A673 (cell line): ENCODE data around the gene MDM2. TPM values are rescaled to one million over a fixed set of nuclear protein-coding genes. Genes with fewer than 3 reads are reported as not detected.

Experiments
- BruUV-seq: library from RNA; stranded (reverse); fragments of 400-500 nt; replicated peaks from 2 replicates; lab custom pipeline; 2021; lab: Mats Ljungman, UMichigan
- CTCF ChIA-PET: fragments of 300-600 bp; sonication (Branson Sonifier 250); formaldehyde crosslinking; loops from one replicate; lab custom pipeline; 2022; ENCODE audit warnings: antibody characterized with exemption; lab: Charles Lee
- POLR2A ChIA-PET: fragments of 300-600 bp; sonication (Branson Sonifier 250); formaldehyde crosslinking; loops from one replicate; lab custom pipeline; 2022; ENCODE audit warnings: antibody characterized with exemption; ENCODE audit not compliant: low non-redundant PET; lab: Charles Lee
- DNase-seq: peaks from one replicate; pipeline ENCODE4 v3.0.0-alpha.2; 2015; ENCODE audit warnings: low spot score
- H3K27ac ChIP-seq: fragments of 200-600 bp; sonication (generic); 2 replicates; pipeline ENCODE4 v1.5.1; 2016; ENCODE audit warnings: mixed run types, low read depth, mild to moderate bottlenecking, mixed read lengths, antibody characterized with exemption, low read length; ENCODE audit not compliant: poor library complexity, severe bottlenecking
- H3K27me3 ChIP-seq: fragments of 200-600 bp; sonication (generic); replicated peaks from 2 replicates; pipeline ENCODE4 v1.6.1; 2017; ENCODE audit warnings: mixed run types, low read depth, mild to moderate bottlenecking, mixed read lengths, antibody characterized with exemption, low read length; ENCODE audit not compliant: insufficient read depth, poor library complexity
- H3K36me3 ChIP-seq: fragments of 200-600 bp; sonication (generic); 2 replicates; pipeline ENCODE4 v1.6.1; 2016; ENCODE audit warnings: mixed run types, mild to moderate bottlenecking, mixed read lengths, antibody characterized with exemption, low read length; ENCODE audit not compliant: insufficient read depth, poor library complexity, severe bottlenecking
- H3K4me1 ChIP-seq: fragments of 200-600 bp; sonication (generic); 2 replicates; pipeline ENCODE4 v1.6.1; 2017; ENCODE audit warnings: mixed run types, mild to moderate bottlenecking, mixed read lengths, antibody characterized with exemption, low read length; ENCODE audit not compliant: insufficient read depth, poor library complexity, severe bottlenecking
- H3K4me3 ChIP-seq: fragments of 200-600 bp; sonication (generic); 2 replicates; pipeline ENCODE4 v1.5.1; 2016; ENCODE audit warnings: low read depth, mixed run types, mild to moderate bottlenecking, mixed read lengths, low read length; ENCODE audit not compliant: poor library complexity, severe bottlenecking
- H3K9me3 ChIP-seq: fragments of 200-600 bp; sonication (generic); 2 replicates; pipeline ENCODE4 v1.6.1; 2016; ENCODE audit warnings: mixed run types, low read depth, mild to moderate bottlenecking, mixed read lengths, antibody characterized with exemption, low read length; ENCODE audit not compliant: poor library complexity, severe bottlenecking
- EZH2 ChIP-seq: fragments of 200-600 bp; sonication (generic); IDR thresholded peaks from 2 replicates; pipeline ENCODE4 v1.6.1; 2017; ENCODE audit warnings: borderline replicate concordance, low read depth, mild to moderate bottlenecking, mixed read lengths, antibody characterized with exemption, low read length; ENCODE audit not compliant: poor library complexity, severe bottlenecking
- intact Hi-C: fragments of 100-400 bp; cut with micrococcal nuclease; formaldehyde crosslinking; loops from one replicate; pipeline ENCODE4 v1.10.0; 2022; ENCODE audit not compliant: unreplicated experiment
- total RNA-seq: library from RNA; stranded (reverse); gene quantifications from 2 replicates; pipeline ENCODE4 v1.2.3, GENCODE V29; 2021
- TF ChIP-seq, protein P1 (sequence below): fragments of 300-800, 200-600 bp; sonication (generic); conservative IDR thresholded peaks from 2 replicates; pipeline ENCODE4 v1.5.1; 2017; ENCODE audit warnings: low read depth, mild to moderate bottlenecking, antibody characterized with exemption, low read length, moderate library complexity, mixed read lengths

The MDM2 gene
- total RNA-seq, 1 experiment from 2014 or later, result 149 TPM

- no peaks in the 10 kb centered on the region for H3K9me3 ChIP-seq
- ChIA-PET CTCF (no interaction called here), POLR2A (no interaction called here)
- intact Hi-C loops, result no loop called here
- H3K36me3 ChIP-seq, result no peaks in the 10 kb centered on the region
- DNase-seq, result no peak
- no peaks in the 10 kb centered on the region for H3K27me3 ChIP-seq
- TF ChIP-seq, protein P1, sequence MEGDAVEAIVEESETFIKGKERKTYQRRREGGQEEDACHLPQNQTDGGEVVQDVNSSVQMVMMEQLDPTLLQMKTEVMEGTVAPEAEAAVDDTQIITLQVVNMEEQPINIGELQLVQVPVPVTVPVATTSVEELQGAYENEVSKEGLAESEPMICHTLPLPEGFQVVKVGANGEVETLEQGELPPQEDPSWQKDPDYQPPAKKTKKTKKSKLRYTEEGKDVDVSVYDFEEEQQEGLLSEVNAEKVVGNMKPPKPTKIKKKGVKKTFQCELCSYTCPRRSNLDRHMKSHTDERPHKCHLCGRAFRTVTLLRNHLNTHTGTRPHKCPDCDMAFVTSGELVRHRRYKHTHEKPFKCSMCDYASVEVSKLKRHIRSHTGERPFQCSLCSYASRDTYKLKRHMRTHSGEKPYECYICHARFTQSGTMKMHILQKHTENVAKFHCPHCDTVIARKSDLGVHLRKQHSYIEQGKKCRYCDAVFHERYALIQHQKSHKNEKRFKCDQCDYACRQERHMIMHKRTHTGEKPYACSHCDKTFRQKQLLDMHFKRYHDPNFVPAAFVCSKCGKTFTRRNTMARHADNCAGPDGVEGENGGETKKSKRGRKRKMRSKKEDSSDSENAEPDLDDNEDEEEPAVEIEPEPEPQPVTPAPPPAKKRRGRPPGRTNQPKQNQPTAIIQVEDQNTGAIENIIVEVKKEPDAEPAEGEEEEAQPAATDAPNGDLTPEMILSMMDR, result no peak
- TF ChIP-seq EZH2, result no peak
- no peak overlapping the region for H3K4me3 ChIP-seq
- H3K27ac ChIP-seq, result no peak overlapping the region
- peaks cover 5% of the 10 kb centered on the region for H3K4me1 ChIP-seq
- no TSS peak for BruUV-seq
Observed at GRCh38 chr12:68871396-68871795, 63.4 kb downstream of the MDM2 start.

- Histone ChIP-seq H3K4me3 (no peak overlapping the region), H3K27ac (no peak overlapping the region), H3K9me3 (no peaks in the 10 kb centered on the region), H3K36me3 (no peaks in the 10 kb centered on the region), H3K27me3 (no peaks in the 10 kb centered on the region), H3K4me1 (peaks cover 6% of the 10 kb centered on the region)
- CTCF ChIA-PET, result no interaction called here
- no peak for TF ChIP-seq EZH2
- TF ChIP-seq, protein P1, result peak; percentile 53
- POLR2A ChIA-PET, result no interaction called here
- peak; percentile 40 for DNase-seq
- intact Hi-C loops, result no loop called here
- no TSS peak for BruUV-seq
Observed at GRCh38 chr12:68871921-68872320, 63.9 kb downstream of the MDM2 start.

DNA sequence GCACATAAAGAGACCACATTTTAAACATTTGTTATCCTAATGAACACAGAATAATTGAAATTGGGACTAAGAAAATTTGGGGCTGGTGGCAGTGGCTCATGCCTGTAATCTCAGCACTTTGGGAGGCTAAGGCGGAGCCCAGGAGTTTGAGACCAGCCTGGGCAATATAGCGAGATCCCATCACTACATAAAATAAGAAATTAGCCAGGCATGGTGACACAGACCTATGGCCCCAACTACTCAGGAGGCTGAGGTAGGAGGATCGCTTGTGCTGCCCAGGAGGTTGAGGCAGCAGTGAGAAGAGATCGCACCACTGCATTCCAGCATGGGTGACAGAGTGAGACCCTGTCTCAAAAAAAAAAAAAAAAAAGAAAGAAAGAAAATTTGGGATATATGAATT lies 65.3 kb downstream of the MDM2 start:
- CTCF ChIA-PET, result no interaction called here
- no TSS peak for BruUV-seq
- Histone ChIP-seq H3K27me3 (no peaks in the 10 kb centered on the region), H3K4me1 (peaks cover 6% of the 10 kb centered on the region), H3K4me3 (no peak overlapping the region), H3K27ac (no peak overlapping the region), H3K36me3 (no peaks in the 10 kb centered on the region), H3K9me3 (peaks cover under 1% of the 10 kb centered on the region)
- TF ChIP-seq, protein P1, result no peak
- TF ChIP-seq EZH2, result no peak
- POLR2A ChIA-PET, result no interaction called here
- no peak for DNase-seq
- intact Hi-C loops, result no loop called here
